GM18499 (cell line): Measurements from ENCODE around the gene CLCN5.
"Not testable (repeated sequence)": the region's sequence is repeated elsewhere in the genome, so short reads cannot be mapped to it uniquely, and the experiment has no call there.

Experiments used
- ATAC-seq: cut with Tn5 transposase; IDR thresholded peaks from one replicate; pipeline ENCODE4 v1.9.1; 2021; ENCODE audit warnings: moderate number of reproducible peaks; ENCODE audit not compliant: insufficient read depth, unreplicated experiment

Gene CLCN5

DNA sequence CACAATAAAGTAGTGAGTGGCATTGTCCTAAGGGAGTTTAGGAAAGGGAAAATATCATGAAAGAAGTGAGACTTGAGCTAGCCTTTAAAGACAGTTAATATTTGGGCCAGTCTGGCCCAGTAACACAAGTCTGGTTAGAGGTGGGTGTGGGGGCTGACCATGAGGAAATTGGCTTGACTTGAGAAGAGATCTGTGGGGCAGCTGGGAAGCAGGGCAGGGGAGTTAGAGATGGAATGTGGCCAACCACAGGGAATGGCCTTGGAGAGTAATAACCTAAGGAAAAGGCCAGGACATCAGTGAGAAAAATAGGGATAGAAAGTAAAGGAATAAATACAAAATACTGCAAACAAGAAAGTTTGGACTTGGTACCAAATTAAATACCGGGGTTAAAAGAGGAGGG, 71.3 kb downstream of the CLCN5 start:
- ATAC-seq, result no peak

DNA sequence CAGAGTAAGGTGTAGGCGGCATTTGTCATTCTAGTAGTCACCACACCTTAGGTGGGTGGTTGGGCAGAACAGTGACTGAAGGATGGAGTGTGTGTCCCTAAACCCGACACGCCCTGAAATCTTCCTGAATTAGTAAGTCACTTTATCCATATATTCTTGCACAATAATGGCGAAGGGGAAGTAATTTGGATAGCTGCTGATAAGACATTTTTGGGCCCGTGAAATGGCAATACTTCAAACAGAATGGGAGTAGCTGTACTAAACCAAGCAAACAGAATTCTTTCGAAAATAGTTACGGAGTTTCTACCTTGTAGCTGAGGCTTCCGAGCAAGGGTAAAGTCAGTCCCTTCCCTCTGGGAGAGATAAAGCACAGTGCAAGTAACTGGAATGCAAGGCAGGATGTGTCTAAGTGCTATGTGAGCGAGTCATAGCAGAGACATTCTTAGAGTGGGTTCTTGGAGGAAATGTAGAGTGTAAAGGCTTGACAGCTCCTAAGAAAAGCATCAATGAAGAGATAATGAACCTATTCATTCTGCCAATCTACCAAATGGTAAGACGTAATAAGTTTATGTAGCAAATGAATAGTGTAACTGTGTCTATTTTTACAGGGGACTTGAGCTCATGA, 72.8 kb downstream of the CLCN5 start:
- ATAC-seq, result no peak

DNA sequence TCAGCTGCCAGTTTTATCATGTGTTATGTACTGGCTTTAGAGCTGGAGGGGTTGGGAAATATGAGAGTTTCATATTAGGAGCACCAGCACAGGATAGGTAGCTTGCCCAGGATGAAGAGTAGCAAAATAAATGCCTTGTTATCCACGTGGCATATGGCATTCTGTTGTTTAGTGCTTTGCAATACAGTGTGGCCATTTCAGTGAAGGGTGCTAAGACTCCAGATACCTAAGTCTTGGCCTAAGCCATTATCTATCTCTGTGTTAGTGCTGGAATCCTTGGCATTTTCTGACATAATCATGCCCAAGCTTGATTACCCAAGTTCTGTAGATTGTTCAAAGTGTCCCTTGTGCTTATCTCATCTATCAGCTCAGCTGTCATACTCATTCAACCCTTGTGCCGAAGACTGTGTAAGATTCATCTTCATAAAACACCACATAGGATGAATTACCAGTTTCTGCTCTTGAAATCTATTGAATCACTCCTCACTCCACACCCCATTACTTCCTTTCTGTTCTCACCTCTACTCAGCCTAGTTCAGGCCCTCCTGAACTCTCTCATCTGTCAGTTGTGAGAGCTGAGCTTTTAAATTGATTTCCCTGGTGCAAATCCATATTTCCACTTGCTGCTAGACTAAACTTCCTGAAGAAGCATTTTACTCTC, 73.5 kb downstream of the CLCN5 start:
- ATAC-seq, result no peak

DNA sequence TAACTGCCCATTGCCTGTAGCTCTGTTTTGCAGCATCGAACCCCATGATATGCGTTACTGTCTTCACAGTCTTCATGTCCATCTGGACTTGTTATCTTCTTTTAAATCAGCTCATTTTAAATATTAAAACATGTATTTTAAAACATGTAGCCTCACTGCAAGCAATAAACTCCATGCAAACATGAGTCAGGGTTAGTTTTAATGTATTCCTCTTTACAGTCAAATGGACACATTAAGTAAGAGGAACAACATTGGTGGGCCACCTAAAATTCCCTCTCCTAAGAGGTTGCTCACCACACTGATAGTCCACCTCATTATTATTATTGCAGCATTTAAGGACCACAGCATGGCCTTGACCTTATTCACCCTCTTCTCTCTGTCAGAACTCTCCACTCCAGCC, 74.1 kb downstream of the CLCN5 start:
- no peak for ATAC-seq

DNA sequence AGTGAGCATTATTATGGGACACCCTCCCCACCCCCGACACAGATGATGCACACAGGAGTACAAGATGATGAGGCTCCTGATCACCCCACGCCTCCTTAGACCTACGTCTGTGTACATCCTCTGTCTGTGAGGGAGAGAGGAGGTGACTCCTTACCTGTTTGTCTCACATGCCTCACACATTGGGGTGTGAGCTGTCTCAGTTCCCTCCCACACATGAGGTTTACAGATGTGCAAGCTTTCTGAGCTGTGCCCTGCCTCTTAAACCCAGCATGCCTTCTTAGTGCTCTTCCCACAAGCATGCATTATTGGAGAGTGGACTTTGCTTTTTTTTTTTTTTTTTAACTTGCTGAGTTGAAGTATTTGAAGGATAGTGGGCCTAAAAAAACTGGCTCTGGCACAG, 76.7 kb downstream of the CLCN5 start:
- no peak for ATAC-seq

DNA sequence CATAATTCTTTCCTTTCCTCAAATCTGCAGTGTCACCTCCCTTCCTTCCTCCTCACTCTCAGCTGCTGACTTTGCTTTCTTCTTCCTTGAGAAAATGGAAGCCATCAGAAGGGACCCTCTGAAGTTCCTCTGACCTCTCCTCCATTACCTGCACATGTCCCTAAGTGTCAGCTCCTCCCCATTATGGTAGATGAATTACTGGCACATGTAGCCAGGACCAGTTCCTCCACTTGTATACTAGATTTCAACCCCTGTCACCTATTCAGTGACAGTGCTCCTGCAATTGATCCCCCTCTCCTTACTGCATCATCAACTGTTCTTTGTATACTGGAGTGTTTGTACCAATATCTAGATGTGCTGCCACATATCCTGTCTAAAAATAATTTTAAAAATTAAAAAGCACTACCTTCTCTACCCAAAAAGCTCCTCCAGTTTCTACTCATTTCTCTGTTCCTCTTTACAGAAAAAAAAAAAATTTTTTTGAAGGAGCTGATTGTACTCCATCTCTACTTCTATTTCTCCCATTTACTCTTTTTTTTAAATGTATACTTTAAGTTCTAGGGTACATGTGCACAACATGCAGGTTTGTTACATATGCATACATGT, 78.6 kb downstream of the CLCN5 start:
- no peak for ATAC-seq

DNA sequence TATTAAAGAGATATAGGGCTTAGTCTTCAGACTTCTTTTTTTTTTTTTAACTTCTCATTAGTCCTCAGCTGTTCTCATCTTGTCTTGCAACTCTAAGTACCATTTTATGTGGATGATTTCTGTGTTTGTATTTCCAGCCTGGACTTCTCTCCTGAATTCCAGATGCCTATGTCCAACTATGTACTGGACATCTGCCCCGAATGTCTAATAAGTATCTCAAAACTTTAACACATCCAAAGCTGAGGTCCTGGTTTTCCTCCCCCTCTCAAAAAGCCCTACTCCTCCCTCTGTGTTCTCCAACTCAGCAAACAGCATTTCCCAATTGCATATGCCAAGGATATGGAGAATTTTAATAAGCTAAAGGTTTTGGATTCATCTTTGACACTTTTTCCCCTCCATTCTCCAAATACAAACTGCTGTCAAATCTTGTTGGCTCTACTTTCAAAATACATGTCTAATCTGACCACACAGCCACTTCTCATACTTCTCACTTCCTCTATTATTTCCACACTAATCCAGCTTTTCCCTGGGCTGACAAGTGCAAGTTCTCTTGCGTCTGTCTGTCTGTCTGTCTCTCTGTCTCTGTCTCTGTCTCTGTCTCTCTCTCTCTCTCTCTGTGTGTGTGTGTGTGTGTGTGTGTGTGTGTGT, 79.8 kb downstream of the CLCN5 start:
- ATAC-seq, result no peak

DNA sequence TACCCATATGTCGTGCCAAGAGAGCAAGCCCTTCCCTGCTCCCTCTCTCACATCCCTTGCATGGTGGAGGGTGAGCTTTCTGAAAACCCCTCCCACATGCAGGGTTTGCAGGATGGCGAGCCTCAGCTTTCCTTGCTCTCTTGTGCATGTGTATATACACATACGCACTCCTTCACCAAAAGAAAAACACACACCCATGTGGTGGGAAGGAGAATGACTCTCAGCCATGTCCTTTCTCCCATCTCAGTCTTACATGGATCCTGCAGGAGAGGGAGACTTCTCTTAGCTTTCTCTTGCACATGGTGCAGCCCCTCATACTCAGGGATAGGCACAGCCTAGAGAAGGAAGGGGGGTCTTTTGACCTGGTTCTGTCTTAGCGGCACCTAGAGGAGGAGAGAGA, 81.1 kb downstream of the CLCN5 start:
- ATAC-seq, result no peak

DNA sequence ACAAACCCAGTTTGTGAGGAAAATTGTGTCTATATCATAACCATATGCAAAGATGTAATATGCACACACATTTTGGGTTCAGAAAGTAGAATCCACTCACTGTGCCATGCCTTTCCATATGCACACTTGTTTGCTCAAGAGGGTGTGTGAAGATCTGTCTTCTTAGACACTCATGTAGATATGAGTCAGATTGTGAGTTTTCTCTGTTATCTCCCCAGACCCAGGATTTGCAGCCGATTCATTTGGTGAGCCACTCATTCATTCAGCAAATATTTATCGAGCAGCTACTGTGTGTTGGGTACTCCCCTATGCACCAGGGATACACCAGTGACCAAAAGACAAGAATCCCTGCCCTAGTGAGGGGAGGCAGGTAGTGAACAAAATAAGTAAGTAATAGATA, 81.5 kb downstream of the CLCN5 start:
- no peak for ATAC-seq

DNA sequence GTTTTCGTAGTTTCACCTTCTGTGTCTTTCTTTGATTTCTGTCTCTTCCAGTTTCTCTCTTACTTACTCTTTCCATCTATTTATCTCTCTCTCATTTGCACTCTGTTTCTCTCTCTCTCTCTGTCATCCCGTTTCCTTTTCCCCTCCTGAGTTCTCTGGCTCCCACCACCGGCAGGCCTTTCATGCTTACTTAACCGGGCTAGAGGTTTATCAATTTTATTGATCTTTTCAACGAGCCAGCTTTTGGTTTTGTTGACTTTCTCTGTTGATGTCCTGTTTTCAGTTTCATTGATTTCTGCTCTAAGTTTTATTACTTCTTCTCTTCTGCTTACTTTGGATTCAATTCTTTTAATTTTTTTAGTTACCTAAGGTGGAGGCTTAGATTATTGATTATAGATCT, 103.2 kb downstream of the CLCN5 start:
- not testable (repeated sequence) for ATAC-seq

DNA sequence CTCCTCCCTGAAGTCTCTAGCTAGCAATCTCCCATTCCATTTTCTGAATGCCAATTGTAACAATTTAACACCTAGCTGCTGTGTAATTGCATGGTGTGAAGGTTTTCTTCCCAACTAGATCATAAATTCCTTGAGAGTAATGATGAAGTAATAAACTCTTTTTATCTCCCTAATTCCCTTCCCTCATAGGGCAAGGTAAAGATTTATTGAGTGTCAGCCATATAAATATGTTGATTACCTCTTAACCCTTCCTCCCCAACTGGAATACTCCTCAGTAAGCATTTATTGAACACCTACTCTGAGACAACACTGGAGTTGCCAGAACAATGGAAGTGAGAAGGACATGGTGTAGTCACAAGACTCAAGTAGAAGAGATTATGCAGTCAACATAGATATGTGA, 112.7 kb downstream of the CLCN5 start:
- no peak for ATAC-seq

DNA sequence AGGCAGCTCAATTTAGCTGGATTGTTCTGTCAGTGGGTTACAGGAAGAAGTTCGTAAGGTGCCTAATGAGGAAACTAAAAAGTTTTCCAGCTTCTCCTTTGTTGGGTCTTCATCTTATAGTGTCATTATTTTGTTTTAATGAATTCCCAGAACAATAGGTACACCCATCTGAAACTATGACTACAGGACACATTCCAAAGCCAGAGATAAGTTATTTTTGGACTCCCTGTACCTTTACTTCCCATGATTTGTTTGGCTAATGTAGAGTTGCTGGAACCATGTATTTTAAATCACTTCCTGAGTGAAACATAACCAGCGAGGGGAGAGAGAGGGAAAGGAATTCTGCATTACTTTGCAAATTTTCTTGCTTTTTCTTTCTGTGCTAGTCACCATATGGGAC, 114.0 kb downstream of the CLCN5 start:
- ATAC-seq, result no peak

DNA sequence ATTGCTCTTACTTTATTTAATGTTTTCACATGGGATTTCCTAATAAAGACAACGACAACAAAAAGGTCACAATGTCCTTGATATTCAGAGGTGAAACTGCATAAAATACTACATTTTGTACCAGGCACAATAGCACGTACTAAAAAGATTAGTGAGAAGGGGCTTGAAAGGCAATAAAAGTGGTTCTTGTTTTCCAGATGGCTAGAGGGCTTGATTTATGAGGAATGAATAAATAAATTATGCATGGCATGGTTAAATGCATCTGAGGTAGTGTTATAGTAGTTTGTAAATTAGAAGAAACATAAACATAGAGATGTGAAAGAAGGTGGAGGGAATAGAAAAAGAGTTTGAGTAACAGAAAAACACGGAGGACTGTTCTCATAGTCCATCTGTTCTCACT, 123.4 kb downstream of the CLCN5 start:
- no peak for ATAC-seq

DNA sequence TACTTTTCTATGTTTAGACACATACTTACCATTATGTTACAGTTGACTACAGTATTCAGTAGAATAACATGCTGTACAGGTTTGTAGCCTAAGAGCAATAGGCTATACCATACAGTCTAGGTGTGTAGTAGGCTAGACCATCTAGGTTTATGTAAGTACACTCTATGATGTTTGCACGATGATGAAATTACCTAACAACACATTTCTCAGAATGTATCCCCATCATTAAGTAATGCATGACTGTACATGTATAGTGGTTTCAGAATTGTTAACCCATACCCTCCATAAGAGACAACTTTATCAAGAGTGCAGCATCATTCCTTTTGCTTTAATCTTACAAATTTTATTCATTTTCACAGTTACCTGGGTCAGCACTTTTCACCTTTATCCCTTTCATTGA, 126.8 kb downstream of the CLCN5 start:
- no peak for ATAC-seq

DNA sequence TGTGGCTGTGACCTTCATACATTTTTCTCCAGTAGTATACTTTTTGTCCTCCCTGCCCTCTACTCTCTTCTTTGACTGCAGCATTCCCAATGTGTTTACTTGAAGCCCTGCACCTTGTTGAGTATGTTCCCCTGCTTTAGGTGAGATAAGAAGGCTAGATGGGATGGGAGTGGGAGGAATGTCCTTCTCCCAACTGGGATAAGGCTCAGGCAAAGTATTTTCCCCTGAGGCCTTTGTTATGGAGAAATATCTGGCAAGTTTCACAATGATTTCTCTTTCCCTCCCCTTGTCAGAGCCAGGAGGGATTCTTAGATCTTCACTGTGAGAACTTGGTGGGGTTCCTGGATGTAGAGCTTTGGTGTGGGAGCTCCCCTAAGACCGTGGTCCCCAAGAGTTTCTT, 131.8 kb downstream of the CLCN5 start:
- no peak for ATAC-seq

DNA sequence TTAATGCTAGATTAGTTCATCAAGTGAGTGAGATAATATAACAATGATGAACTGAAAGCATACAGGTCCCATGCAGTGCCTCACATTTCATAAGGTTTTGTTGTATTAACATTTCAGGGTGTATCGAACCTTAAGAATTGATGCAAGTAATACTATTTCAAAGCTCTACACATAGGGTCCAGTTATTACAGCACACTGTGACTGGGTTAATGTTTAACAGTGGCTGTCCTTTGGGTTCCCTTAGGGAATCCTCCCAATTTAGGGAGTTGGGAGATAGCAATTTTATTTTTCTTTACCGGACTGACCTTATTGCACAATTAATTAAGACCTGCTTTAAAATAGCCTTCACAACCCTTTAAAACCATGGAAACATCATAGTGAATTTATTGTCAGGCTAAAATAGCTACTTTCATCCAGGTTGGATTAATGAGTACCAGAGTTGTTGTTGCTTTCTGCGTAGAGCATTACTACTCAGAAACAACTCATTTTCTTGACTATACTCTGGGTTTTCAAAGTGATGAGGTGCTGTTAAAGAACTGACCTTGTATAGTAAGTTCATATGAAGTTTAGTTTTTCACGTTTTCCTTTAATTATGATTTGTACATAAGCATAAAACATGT, 144.0 kb downstream of the CLCN5 start:
- no peak for ATAC-seq

DNA sequence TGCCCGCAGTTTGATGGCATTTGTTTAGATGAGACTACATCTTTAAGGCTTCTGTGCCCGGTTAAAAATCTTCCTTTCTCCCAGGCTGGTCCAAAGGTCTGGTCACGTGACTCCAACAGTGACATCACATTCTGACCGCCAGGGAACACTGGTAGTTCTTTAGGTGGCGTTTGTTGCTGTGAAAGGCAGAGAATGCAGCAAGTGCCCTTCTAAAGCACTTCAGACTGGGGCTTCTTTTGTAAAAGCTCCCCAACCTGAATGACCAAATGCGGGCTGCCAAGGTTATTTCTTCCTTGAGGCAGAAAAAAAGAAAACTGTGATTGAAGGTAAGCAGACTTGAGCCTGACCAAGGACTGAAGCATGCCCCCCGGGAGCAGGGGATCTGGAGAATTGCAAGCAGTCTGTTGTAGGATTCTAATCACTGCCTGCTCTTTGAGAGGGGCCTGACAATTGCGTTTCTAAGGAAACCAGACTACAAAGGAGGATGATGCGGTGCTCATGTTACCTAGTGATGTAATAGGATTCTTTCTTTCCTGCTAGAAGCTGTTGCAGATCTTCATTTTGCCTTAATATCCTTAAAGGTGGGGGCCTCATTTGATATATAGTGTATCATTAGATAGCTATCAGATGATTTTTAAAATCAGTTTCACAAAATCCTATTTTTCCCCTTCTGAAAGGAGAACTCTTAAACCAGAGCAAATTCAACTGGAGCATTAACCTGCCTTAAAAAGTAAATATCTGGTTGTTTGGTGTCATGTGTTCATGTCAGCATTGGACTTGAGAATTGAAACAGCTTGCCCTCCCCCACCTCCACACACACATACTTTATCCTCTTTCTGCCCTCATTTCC, 145.3 kb downstream of the CLCN5 start:
- ATAC-seq, result no peak

DNA sequence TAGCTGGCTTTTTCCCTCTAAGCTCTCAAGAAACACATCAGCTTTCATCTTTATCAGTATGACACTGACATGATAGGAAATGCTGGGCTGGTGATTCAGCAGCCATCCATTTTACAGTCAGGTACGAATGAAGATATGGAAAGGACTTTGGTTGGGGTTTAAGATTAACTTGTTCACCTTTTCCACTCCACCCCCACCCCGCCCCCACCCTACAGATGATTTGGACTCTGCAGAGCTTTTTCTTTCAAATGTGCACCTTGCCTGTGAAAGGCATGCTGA, 145.8 kb downstream of the CLCN5 start:
- ATAC-seq, result no peak

DNA sequence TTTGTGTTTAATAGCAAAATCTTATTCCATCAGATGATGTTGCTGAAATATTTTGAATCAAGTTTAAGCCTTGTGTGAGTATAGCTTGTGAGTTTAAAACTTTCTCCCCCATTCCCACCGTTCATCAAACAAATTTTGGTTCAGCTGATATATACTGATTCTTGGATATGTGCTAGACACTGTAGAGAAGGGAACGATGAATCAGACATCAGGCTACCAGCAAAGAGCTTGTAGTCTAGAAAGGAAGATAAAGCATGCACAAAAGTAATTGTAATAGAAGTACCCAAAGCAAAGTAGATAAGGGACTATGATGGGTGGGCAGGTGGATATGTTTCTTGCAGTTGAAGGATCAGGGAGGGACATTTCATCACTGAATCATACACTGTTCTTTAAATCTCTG, 146.5 kb downstream of the CLCN5 start:
- no peak for ATAC-seq

DNA sequence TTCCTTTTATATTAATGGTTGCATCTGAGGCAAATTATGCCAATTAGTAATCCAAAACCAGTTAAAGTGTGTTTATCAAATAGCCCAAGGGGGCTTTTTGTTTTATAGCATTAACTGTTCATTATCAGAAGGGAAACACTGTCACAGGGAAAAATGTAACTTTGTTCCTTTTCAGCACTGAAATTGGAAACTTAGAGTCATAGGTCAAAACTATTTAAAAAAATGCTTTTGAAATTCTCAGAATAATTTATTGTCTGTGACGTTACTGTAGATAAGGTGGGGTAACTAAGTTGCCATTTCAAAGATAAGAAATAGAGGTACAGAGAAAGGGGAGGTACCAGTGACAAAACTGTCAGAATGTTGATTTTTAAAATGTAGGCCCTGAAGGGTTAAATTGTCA, 149.1 kb downstream of the CLCN5 start:
- ATAC-seq, result no peak

DNA sequence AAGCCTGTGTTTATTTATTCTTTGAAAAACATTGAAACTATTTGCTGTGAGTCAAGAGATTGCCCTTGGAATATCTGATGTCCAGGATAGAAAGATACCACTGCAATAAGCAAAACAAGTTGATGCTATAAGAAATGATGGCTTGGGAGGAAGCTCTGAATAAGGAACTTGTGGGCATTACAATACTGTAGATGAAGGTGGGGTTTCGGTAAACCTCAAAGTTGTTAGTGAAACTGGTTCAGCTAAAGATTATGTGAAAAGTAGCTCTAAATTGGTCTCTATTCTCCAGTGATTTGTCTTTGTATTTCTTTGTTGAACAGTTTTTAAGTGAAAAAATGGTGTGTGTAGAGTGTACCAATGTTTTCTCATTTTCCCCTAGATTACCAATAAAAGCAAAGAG, 149.7 kb downstream of the CLCN5 start:
- ATAC-seq, result no peak
